ENCODE data around the gene CPE.
"Not testable (repeated sequence)": the region's sequence is repeated elsewhere in the genome, so short reads cannot be mapped to it uniquely, and the experiment has no call there.

Gene CPE

DNA sequence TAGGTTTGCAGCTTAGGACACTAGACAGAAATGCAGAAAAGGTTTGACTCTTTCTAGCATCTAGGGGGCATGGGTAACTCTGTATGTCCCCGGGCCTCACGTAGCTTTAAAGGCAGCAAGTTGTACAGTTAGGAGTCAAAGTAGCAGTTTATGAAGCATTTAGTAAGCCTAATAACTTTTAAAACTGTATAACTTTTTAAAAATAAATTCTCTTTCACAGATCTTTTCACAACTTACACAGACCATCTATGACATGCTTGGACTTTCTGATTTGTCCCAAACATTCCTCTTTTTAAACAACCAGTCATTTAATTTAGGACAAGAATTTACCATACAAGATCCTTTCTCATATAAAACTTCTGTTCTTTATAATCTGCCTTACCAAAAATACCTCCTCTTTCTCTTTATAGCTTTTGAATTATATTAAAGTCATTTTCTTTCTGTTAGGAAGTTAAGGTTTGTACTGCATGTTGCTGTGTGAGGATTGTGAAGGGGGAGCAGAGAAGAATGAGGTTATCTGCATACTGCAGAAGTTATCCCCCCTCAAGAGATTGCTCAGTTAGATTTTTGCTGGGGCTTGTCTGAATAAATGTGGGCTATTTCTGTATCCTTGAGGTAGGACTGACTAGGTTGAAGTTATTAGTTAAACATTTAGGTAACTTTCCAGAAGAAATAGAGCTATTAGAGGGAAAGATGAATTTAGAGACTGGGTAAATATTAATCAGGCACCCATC lies 94.3 kb downstream of the CPE start:
- no peak for DNase-seq

DNA sequence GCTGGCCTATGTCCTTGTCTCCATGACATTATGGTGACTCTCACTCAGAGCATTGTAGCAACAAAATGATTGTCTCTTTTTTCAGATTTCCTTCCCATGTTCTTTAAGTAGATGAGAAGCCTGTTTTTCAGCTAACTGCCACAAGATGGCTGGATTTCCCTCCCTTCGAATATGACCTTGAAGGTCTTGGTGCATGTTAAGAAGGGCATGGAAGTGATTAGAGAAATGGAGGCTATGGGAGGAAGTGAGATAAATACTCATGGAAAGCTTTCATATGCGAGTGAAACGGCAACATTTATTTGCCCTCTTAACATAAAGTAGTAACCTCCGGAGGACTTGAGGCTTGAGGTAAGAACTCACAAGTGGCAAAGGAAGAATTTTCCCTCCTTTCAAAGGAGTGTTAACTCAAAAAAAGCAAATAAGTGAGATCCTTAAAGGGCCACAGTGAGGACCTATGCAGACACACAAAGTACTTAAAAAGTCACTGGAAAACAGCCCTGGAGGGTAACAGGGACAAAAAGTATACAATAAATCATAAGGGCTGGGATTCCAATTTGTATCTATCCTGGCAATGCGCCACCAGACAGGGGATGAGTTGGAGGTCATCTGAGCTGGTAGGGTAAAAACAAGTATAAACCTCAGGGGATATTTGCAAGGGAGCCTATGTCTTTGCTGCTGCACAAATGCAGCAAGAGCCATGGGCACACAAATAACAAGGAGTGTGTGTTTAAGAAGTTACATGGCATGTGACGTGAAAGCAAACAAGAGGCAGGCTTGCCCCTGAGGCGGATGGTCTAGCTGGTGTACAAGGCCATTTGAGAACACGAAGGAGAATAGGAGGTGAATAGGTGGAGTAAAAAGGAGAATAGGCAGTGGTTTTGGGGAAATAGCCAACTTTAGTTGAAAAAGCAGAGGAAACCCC lies 96.2 kb downstream of the CPE start:
- DNase-seq = no peak

DNA sequence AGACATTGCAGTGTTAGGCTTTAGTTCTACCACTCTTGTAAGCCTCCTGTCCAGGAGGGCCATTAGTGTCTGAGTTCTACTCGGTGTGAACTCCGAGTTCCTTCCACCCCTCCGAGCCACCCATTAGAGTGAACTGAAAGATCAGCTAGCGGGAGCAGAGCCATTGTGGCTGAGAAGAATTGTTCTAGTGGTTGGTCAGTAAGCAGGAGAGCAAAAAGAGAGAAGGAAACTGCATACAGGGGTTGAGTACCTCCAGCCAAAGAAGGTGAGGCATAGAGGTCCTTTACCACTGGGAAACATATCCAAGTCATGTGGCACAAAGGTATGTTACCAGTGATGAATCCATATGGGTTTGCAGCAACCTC lies 96.9 kb downstream of the CPE start:
- DNase-seq = no peak

DNA sequence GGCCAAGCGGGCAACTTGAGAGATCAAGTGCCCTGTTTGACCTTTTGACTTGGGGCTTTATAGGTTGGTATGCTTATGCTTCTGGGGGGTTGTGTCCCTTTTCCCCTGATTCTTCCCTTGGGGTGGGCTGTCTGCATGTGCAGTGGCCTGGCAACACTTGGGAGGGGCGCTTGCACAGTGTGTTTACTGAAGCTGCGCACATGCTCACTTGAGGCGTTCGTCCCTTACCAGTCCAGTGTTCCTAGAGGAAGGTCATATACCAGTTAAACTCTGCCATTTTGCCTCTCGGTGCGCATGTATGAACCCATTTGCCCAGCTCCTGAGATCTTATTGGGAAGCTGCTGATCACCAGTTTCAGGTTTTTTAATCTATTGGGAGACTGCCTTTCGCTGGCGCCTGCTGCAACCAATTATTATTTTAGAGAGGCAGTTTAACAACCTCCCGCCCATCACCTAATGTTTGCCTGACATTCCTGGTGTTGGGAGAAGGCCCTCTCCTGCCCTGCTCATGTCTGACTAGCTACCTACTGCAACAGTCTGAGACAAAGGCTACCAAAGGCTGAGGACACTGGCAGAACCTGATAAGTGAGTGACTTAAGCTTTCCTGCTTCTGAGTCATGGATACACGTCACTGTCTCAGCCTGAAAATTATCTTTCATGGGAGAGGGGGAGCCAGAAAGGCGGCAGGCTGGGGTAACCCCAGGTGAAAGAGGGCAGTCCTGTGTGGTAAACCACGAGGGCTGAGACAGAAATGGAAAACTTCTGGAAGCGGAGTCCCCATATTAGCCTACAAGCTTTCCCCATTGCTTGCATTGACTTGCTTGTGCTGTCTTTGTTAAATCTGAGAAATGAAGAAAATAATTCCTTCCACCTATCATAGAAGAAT lies 97.6 kb downstream of the CPE start:
- no peak for DNase-seq

DNA sequence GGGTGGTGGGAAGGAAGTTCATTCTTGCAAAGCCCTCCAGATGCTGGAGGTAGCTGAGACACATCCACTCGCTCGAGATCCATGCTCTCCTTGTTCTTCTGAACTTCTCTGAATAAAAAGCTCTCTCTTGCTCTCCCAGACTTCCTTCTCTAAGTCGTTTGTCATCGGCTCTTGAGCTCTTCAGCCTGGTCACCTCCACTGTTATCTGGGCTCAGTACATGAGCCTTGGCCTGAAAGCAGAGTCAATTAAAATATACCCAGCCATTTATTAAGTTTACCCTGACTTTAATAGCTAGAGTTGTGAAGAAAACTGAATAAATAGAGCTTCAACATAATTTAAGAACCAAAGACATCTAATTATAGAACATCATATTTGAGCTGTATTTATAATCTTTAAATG lies 99.0 kb downstream of the CPE start:
- DNase-seq = no peak

DNA sequence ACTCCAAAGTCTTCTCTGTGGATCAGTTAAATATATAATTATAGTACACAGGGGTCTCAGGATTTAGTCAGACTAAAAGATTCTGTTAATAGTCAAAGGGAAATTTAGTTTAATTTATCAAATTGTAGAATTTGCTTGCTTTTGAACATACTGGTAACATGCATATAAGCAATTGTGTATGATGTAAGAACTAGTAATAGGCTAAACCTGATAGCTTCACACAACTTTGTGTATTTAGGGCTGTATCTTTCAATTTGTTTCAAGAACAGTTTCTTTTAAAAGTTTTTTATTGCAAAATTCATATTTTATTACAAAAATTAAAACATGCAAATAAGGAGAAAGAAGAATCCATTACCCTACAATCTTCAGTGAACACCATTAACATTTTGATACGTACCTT lies 99.5 kb downstream of the CPE start:
- no peak for DNase-seq

DNA sequence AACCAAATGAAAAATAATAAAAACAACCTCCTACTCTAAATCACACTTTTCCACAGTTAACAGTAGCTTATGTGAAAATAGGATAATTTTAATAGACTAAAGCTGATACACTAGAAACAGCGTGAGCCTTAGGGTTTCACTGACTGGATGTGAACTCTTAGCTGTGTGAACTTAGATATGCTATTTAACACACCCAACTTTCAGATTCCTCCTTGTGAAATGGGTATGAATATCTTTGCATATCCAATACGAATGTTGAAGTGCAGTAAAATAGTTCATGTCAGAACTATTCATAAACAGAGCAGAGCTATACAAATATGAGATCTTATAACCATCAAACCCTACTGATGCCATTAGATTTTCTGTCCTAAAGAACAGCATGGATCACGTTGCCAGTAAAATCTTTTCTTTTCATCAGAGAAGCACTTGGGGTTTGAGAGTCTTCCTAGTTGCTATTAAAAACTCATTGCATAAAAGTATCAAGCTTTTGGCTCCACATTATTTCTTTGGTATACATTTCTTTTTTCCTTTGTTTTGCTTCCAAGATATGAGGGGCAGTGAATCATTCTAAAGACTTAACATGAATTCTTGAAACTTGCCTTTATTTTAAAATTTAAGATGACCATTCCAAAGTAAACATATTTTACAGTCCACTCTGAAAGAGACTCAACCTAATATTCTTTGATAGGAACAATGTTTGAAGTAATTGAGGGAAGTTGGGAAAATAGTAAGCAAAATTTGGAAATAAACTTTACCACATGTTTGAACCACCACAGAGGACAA lies 102.4 kb downstream of the CPE start:
- DNase-seq = no peak

DNA sequence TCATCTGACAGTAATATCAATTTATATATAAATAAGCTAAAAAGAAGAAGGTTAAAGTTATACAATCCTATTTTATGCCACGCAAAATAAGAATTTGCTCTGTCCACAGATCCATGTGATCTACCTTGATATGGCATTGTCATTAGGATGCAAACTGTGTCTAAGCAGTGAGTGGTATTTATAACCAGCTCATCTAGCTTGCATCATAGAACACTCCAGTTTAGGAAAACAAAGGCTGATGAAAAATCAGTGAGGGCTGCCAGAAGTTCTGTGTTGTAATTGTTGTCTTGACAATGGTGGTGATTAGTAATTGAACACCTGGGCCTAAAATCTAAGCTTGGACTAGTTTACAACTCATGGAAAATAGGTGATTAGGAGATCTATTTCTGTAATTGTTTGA lies 111.0 kb downstream of the CPE start:
- no peak for DNase-seq

DNA sequence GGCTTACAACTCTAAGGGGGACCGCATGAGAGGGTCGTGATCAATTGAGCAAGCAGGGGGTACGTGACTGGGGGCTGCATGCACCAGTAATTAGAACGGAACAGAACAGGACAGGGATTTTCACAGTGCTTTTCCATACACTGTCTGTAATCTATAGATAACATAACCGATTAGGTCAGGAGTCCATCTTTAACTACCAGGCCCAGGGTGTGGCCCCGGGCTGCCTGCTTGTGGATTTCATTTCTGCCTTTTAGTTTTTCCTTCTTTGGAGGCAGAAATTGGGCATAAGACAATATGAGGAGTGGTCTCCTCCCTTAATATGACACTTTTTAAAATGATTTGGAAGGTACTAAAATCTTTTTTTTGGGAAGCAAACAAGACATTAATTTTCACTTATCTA lies 113.8 kb downstream of the CPE start:
- not testable (repeated sequence) for DNase-seq

DNA sequence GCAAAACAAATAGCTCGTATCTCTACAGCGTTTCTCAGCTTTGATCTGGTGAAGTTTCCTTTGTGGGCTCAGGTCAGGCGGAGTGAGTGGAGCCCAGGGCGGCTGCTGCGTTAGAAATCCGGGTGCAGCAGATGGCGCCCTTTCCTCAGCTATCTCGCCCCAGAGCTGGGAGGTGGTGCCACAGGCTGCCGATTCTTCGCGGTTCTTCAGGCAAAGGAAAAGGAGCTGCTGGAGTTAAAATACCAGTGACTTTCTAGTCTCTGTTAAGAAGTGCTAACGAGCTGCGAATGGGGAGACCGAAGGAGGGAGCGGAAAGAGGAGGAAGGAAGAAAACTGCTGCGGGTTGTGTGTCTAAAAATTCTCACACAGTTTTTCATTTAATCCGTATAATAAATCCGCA lies 114.6 kb downstream of the CPE start:
- DNase-seq = peak; percentile 83

DNA sequence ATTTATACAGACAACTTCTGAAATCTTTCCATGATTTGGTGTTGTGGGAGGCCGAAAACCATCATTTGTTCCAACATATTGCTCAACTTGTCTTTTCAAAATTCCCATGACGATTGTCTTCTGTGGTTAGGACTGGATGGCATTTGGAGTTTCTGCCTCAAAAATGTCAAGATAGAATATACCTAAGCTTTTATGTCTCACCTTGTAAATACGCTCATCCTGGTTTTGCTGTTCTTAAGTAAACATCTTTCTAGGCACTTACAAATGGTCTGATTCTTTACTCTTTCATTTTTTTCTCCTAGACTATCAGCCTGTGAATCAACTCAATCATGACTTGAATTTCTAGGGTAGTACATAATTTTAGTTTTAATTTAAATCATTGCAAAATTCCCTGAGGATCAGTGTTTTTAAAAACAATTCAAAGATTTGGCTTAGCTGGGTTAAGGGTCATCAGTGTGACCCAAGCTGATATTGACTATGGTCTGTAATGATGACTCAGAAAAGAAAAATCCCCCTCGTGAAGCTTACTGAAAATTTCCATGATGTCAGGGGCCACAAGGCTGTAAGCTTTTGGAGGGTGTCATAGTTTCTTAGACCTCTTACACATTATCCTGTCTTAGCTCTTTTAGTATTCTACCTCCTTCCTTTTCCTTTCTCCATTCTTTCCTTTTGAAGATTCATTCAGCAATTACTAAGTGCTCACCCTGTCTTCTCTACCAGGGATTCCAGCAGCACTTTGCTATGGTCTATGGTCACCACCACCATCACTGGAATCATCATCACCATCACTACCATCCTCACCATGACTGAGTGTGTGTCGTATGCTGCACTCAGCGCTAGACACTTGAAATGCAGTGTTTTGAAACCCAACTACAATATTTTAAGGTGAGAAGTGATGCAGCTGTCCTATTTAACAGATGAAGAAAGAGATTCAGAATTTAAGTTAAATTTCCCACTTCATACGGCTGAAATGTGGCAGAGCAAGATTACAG lies 124.4 kb downstream of the CPE start:
- DNase-seq = no peak

DNA sequence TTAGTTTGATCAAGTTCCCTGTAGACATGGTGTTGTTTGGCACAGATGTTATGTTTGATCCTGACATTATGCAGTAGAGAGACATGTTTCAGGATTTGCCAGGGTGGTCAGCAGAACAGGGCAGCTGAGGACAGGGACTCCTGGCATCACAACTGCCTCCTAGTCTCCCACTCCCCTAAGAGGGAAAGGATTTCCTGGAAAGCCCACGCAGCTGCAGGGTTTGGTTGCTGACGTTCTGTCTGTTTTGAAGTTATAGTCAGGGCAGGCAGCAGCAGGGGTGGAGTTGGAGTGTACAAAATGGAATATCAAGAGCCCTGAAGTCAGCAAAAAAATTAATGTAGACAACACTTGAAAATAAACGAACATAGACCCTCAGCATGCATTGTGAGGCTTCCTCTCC lies 125.4 kb downstream of the CPE start:
- DNase-seq = no peak

DNA sequence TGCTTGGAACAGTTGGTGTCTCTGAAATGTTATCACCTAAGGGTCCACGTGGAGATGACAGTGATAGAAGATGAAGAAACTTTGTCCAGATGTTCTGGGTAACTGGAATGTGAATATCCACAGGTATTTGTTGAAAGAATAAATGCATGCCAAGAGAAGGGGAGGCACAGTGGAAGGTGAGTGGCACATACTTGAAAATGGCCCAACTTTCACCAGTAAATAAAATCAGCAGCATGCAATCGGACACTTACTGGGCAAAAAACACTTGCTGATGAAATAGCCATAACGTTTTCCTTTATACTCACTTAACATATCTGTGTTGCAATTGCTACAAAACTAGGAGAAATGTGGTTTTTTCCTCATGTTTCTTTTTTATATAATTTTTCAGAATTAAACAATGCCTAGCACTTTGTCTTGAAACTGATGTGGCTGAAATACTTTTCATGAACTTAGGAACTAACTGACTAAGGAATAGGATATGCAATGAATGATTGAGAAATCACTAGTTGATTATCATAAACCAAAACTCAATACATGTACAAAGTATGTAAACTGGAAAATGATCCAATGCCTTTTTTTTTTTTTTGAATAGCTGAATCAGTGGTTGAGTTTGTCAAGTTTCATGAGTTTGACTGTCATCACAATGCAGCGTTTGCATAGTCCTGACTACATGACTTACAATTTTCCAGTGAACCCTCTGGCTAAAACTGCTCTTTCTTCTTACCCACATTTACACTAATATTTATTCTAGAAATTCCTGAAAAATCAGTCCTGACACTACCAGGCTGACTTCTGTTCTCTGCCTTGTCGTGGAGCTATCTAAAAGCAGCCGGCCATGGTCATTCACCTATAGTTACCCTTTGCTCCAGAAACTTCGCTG lies 127.4 kb downstream of the CPE start:
- no peak for DNase-seq

DNA sequence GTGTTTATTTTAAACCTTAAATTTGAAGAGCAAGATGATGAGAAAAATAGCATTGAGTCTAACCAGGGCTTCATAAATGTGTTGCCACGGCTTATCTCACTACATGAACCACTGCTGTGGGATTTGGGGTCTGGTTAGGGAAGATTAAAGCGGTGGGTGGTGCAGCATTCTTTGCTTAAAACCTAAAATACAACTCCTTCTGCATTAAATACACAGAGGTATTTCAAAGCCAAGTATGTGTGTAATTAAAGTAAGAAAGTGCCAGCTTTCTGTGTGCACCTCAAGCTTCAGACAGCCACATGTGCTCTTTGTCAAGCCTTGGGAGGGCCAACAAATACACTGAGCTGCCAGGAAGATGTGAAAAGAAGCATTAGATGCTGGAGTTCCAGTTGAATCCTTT lies 128.0 kb downstream of the CPE start:
- DNase-seq = no peak

DNA sequence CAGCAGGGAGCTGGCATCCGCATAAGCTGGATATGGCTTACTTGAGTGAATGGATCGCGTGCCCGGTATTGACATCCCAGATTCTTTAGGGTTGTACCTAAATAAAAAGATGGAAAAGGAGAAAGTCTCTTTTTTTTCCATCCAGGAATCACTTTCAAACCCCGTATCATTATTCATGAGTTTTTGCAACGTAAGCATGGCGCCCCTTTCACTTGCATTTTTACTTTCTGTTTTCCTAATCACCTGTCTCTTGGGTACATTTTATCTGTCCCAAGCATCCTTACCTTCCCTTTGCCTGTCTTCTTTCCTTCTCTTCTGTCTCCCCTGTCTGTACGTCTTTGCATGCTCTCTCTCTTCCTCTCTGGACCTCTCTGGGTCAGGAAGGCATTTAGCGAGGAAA lies 128.6 kb downstream of the CPE start:
- DNase-seq = no peak

DNA sequence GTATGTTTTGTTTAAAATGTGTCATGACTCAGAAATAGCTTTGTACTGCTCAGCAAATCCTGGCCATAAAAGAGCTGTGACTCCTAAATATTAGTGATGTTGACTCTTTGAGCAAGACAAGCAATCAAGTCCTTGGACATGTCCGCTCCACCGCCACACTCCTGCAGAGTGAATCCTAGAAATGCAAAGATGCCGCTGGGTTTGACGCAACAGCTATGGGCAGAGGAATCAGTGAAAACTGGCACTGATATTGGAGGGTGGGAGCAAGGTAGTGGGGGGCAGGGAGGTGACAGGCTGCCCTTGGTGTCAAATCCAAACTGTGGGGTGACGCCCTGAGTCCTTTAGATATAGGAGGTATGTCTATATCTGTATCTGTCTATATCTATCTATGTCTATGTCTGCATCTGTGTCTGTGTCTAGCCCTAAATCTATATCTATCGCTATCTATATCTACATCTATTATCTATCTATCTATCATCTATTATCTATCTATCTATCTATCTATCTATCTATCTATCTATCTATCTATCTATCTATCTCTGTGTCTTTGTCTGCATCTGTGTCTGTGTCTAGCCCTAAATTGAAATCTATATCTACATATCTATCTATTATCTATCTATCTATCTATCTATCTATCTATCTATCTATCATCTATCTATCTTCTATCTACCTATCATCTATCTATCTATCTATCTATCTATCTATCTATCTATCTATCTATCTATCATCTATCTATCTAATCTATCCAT lies 129.7 kb downstream of the CPE start:
- DNase-seq = no peak

DNA sequence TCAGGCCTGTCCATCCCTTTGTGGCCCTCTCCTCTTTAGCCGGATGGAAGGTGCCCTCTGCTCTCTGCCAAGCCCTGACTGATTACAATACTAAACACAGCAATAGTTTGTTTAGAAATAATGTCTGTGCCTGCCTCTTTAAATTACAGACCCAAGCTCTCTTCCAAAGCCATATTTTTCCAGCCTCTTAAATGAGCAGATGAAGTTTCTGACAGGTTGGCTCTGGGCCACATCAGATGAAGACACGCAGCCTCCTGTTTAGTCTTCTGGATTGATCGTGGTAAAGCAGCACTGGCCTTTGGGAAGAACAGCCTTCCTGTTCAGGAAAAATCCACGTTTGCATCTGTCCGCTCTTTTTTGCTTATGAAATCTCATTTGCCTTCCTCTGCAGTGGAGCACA lies 133.6 kb downstream of the CPE start:
- no peak for DNase-seq

DNA sequence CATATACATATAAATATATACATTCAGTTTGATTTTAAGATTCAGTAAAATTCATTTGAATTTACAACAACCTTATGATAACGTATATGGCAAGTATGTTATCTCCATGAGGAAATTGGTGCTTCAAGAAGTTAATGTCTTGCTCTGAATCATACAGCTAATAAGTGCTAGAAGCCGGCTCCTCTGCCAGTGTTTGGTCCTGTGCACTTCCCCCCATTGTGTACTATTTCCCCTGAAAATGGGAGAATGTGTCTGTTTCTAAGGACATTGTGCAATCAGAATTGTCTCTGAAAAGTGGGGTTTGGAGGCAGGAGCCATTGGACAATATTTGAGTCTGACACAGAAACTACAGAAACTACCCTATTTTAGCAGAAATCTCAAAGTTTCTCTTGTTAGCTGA lies 135.9 kb downstream of the CPE start:
- no peak for DNase-seq

DNA sequence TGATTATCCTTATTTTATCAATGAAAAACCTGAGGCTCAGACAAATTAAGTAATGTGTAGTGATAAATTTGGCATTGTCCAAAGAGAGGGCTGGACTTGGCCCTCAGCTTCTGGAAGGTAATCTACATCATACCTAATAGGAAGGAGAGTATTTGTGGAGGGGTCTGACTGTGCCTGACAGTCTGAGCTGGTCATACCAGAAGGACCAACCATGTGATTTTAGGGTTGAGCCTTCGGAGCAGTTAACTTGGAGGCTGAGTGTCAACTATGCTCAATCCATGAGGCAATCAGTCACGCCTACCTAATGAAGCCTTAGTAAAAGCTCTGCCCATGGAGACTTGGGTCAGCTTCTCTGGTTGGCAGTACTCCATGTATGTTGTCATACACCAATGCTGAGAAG lies 136.4 kb downstream of the CPE start:
- no peak for DNase-seq
